Astrocyte of the spinal cord (primary cell): ENCODE results near the gene KLF8.

ENCODE experiments used
- DNase-seq: peaks from one replicate; pipeline ENCODE4 v3.0.0; 2011; ENCODE audit warnings: low read depth, low spot score
- H3K4me3 ChIP-seq: 2 replicates; pipeline ENCODE4 v1.5.1; 2011; ENCODE audit warnings: low read depth, mild to moderate bottlenecking, low read length, moderate library complexity
- CTCF ChIP-seq: IDR thresholded peaks from 2 replicates; pipeline ENCODE4 v1.5.1; 2012; ENCODE audit warnings: low read depth, mild to moderate bottlenecking, low read length, inconsistent platforms
- in situ Hi-C: cut with HindIII; loops from 2 replicates; pipeline ENCODE4 v1.10.0; 2017; ENCODE audit warnings: low sequenced_read_pairs

The KLF8 gene

GRCh38 chrX:56253832-56254703 lies 21.9 kb downstream of the KLF8 start:
- no peak overlapping the region for H3K4me3 ChIP-seq
- no peak for TF ChIP-seq CTCF
- DNase-seq, result no peak
- in situ Hi-C loops, result no loop called here

GRCh38 chrX:56268888-56269287 lies 36.7 kb downstream of the KLF8 start:
- in situ Hi-C loops, result no loop called here
- DNase-seq, result no peak
- no peak for TF ChIP-seq CTCF
- no peak overlapping the region for H3K4me3 ChIP-seq

- DNase-seq, result no peak
- no peak for TF ChIP-seq CTCF
- H3K4me3 ChIP-seq, result no peak overlapping the region
- in situ Hi-C loops, result no loop called here
These were observed 46.5 kb downstream of the KLF8 start for GRCh38 chrX:56278692-56279091.

GRCh38 chrX:56279863-56280262 lies 47.7 kb downstream of the KLF8 start:
- TF ChIP-seq CTCF, result no peak
- in situ Hi-C loops, result no loop called here
- no peak overlapping the region for H3K4me3 ChIP-seq
- no peak for DNase-seq

GRCh38 chrX:56281789-56282188 lies 49.6 kb downstream of the KLF8 start:
- peak; percentile 4 for DNase-seq
- TF ChIP-seq CTCF, result no peak
- in situ Hi-C loops, result no loop called here
- H3K4me3 ChIP-seq, result no peak overlapping the region

- no peak overlapping the region for H3K4me3 ChIP-seq
- no peak for DNase-seq
- in situ Hi-C loops, result no loop called here
- TF ChIP-seq CTCF, result no peak
These were observed 52.1 kb downstream of the KLF8 start for GRCh38 chrX:56284269-56284668.

- TF ChIP-seq CTCF, result no peak
These were observed 56.5 kb downstream of the KLF8 start for GRCh38 chrX:56288608-56289007.

More at GRCh38 chrX:56288608-56289007, 56.5 kb downstream of the KLF8 start:
- in situ Hi-C loops, result no loop called here
- H3K4me3 ChIP-seq, result no peak overlapping the region
- no peak for DNase-seq
